Colonic mucosa (tissue), 4 donors: ENCODE measurements around the gene NEMP2. TPM values are rescaled to one million over a fixed set of nuclear protein-coding genes. Genes with fewer than 3 reads are reported as not detected.

Experiments
- DNase-seq: peaks from one replicate; pipeline ENCODE4 v3.0.0-alpha.2; 2020
- H3K27ac ChIP-seq: fragments of 200-600 bp; one replicate; pipeline ENCODE4 v1.8.0; 2021
- H3K27me3 ChIP-seq: fragments of 200-600 bp; one replicate; pipeline ENCODE4 v1.8.0; 2021
- H3K36me3 ChIP-seq: fragments of 200-600 bp; one replicate; pipeline ENCODE4 v1.8.0; 2021
- H3K4me1 ChIP-seq: fragments of 200-600 bp; one replicate; pipeline ENCODE4 v1.8.0; 2021; ENCODE audit warnings: mild to moderate bottlenecking
- H3K4me3 ChIP-seq: fragments of 200-600 bp; one replicate; pipeline ENCODE4 v1.8.0; 2021
- H3K9ac ChIP-seq, 2 donors: one replicate each; pipeline ENCODE4 v1.7.0; 2013; ENCODE audit warnings: control low read depth in 2 of 2, low read depth in 2 of 2, low read length in 2 of 2
- H3K9me3 ChIP-seq: fragments of 200-600 bp; one replicate; pipeline ENCODE4 v1.8.0; 2021
- CTCF ChIP-seq: fragments of 200-600 bp; IDR thresholded peaks from one replicate; pipeline ENCODE4 v1.8.0; 2022; ENCODE audit warnings: antibody characterized with exemption, mild to moderate bottlenecking
- intact Hi-C: fragments of 100-400 bp; cut with DNase I; formaldehyde crosslinking; loops from one replicate; pipeline ENCODE4 v1.14.1; 2022
- total RNA-seq, 2 donors: library from RNA; stranded (reverse); fragmentation: NEBNext Ultra II Directional in 1 of 2; extraction: Animal tissue kit (Norgen Biotek cat#: 25700) in 1 of 2; gene quantifications; one replicate each; pipeline ENCODE4 v1.2.1, GENCODE V29; 2021
- donor health status: healthy.
- donor health status: DM: no; HTN: no; CAD: no.
- donor health status: DM: no; HTN: no; CAD: no.

The NEMP2 gene
- total RNA-seq, 2 donors from 2014 or later: 3.6 to 5.1 TPM

DNA sequence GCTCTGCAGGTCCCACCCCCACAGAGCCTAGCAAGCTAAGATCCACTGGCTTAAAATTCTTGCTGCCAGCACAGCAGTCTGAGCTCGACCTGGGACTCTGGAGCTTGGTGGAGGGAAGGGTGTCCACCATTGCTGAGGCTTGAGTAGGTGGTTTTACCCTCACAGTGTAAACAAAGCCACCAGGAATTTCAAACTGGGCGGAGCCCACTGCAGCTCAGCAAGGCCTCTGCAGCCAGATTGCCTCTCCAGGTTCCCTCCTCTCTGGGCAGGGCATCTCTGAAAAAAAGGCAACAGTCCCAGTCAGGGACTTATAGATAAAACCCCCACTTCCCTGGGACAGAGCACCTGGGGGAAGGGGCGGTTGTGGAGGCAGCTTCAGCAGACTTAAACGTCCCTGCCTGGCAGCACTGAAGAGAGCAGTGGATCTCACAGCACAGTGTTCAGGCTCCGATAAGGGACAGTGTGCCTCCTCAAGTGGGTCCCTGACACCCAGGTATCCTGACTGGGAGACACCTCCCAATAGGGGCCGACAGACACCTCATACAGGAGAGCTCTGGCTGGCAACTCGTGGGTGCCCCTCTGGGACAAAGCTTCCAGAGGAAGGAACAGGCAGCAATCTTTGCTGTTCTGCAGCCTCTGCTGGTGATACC, 20.0 kb upstream of the NEMP2 start:
- H3K4me3 ChIP-seq: no peak overlapping the region
- no peaks in the 10 kb centered on the region for H3K9me3 ChIP-seq
- no peak overlapping the region for H3K27ac ChIP-seq
- no peaks in the 10 kb centered on the region for H3K4me1 ChIP-seq
- no peak for TF ChIP-seq CTCF
- no peak overlapping the region for H3K9ac ChIP-seq
- no peaks in the 10 kb centered on the region for H3K36me3 ChIP-seq
- H3K27me3 ChIP-seq: no peaks in the 10 kb centered on the region
- no peak for DNase-seq
- intact Hi-C loops: no loop called here

- intact Hi-C loops: no loop called here
Observed at GRCh38 chr2:190553254-190553653, 18.7 kb upstream of the NEMP2 start.

GRCh38 chr2:190551928-190552327, 17.4 kb upstream of the NEMP2 start:
- Histone ChIP-seq H3K4me3 (no peak overlapping the region), H3K4me1 (no peaks in the 10 kb centered on the region), H3K9me3 (no peaks in the 10 kb centered on the region), H3K9ac (no peak overlapping the region), H3K27ac (no peak overlapping the region), H3K36me3 (no peaks in the 10 kb centered on the region), H3K27me3 (no peaks in the 10 kb centered on the region)
- TF ChIP-seq CTCF: no peak
- no peak for DNase-seq
- intact Hi-C loops: no loop called here

More at GRCh38 chr2:190553254-190553653, 18.7 kb upstream of the NEMP2 start:
- Histone ChIP-seq H3K4me1 (no peaks in the 10 kb centered on the region), H3K4me3 (no peak overlapping the region), H3K9ac (no peak overlapping the region), H3K27me3 (no peaks in the 10 kb centered on the region), H3K36me3 (no peaks in the 10 kb centered on the region), H3K9me3 (no peaks in the 10 kb centered on the region), H3K27ac (no peak overlapping the region)
- DNase-seq: no peak
- TF ChIP-seq CTCF: no peak

DNA sequence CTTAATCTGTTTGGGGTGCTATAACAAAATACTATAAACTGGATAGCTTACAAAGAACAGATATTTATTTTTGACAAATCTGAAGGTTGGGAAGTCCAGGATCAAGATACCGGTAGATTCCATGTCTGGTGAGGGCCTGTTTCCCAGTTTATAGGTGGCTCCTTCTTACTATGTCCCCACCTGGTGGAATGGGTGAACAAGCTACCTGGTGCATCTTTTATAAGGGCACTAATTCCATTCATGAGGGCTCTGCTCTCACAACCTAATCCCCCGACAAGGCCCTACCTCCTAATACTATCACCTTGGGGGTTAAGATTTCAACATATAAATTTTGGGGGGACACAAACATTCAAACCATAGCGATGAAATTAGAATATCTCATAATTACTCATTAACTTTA, 15.6 kb upstream of the NEMP2 start:
- Histone ChIP-seq H3K27ac (no peak overlapping the region), H3K36me3 (no peaks in the 10 kb centered on the region), H3K9me3 (no peaks in the 10 kb centered on the region), H3K27me3 (no peaks in the 10 kb centered on the region), H3K4me1 (no peaks in the 10 kb centered on the region), H3K9ac (no peak overlapping the region), H3K4me3 (no peak overlapping the region)
- TF ChIP-seq CTCF: no peak
- intact Hi-C loops: no loop called here
- no peak for DNase-seq

DNA sequence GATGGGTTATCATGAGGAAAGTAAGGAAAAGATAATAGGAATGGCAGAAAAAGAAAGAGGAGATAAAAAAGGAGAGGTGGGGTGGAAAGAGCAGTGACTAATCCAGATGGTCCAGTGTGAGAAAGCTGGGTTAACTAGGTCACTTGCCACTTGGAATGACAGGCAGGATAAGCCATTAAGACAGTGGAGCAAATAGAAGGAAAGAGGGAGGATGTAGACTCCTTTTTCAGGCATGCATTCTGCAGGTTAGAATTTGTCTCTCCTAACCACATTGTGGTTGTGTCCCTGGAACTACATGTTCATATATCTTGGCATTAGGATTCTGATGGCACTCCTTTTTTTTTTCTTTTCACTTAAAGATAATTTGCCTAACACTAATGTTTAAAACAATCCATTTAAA, 13.4 kb upstream of the NEMP2 start:
- Histone ChIP-seq H3K4me3 (no peak overlapping the region), H3K27me3 (no peaks in the 10 kb centered on the region), H3K9me3 (no peaks in the 10 kb centered on the region), H3K4me1 (no peaks in the 10 kb centered on the region), H3K27ac (no peak overlapping the region), H3K9ac (no peak overlapping the region), H3K36me3 (no peaks in the 10 kb centered on the region)
- no peak for TF ChIP-seq CTCF
- DNase-seq: no peak
- intact Hi-C loops: no loop called here
